Hepatic stellate cell (primary cell): Measurements from ENCODE around the gene KCNQ1.
A peak's percentile ranks its signal among the peaks of the same experiment; 100 is the strongest.
"Not testable (repeated sequence)": the region's sequence is repeated elsewhere in the genome, so short reads cannot be mapped to it uniquely, and the experiment has no call there.

Experiments used
- DNase-seq: peaks from one replicate; pipeline ENCODE4 v3.0.0; 2011; ENCODE audit warnings: low spot score

Gene KCNQ1

DNA sequence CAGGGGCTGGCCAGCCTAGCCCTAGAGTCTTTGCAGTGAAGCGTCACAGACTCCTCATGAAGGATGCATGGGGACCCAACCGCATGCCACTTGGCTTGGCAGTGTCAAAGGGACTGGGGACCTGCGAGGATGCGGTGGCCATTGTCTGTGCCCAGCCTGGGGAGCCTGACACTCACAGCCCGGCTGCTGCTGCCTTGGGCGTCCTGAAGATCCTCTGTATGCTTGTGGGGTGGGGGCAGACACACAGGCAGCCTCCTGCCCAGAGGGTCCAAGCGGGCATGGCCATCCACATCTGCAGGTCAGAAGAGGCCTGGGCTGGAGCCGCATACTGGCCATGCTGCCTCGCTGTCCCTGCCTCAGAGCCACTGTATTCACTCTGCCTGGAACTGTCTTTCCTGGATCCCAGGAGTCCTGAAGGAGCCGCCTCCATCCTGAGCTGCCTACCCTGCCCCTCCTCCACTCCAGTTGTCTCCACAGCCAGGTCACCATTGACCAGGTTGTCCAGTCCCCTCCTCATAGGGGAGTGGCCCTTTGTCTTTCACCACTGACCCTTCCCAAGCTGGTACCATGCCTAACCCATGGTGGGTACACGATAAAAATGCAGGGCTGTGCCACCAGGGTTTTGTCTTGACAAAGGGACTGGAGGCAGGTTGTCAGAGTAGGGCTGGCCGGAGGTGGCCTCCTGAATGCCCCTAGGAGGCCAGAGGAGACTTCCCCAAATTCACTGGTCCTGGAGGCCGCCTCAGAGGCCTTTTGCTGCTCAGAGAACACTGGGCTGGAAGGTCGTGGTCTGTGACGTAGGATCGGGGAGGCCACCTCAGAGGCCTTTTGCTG, 148.0 kb downstream of the KCNQ1 start:
- DNase-seq, result peak; percentile 2

DNA sequence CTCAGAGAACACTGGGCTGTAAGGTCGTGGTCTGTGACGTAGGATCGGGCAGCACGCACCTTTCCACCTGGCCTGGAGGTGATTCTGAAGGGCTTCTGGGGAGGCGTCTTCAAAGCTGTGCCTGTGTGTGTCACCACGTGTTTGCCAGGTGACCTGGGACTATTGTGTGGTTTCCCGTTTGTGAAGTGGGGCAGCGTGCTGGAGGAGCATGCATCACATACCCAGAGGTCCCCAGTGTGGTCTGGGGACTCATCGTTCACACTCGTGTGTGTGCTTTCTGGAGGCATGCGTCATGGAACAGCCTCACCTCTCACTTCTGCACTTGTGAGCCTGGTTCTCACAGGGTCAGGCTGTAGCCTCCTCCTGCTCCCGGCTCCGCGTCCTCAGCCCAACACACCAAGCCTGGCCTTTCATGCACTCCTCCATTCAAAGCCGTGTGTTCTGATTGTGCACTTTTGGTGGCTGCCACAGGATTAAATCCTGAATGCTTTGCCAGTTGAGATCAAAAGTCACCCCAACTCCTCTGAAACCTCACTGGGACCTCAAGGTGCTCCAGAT, 148.7 kb downstream of the KCNQ1 start:
- DNase-seq, result no peak

DNA sequence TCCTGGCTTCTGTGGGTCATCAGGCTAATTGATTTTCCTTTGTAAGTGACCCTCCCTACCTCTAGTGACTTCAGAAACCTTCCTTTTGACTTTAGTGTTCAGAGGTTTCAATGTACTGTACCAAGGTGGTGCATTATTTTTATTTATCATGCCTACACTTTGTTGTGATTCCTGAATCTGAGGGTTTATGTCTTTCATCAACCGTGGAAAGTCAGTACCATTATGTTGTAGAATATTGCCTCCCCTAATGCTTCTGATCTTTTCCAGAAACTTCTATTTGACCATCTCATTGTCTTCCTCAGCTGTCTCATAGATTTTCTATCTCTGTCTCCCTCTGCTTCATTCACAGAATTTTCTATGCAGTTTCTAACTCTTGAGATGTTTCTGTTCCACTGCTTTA, 149.5 kb downstream of the KCNQ1 start:
- DNase-seq, result no peak

DNA sequence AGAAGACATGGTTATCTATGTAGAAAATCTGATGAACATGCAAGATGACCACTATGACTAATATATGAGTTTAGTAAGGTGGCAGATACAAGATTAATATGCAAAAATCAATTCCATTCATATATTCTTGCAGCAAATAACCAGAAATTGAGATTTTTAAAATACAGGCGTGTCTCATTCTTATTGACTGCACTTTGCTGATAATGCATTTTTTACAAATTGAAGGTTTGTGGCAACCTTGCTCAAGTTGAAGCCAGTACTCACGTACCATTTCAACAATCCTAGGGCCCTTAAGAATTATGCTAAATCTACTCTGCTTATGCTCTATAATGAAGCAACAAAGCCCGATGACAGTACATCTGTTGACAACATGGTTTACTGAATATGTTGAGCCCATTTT, 150.4 kb downstream of the KCNQ1 start:
- no peak for DNase-seq

DNA sequence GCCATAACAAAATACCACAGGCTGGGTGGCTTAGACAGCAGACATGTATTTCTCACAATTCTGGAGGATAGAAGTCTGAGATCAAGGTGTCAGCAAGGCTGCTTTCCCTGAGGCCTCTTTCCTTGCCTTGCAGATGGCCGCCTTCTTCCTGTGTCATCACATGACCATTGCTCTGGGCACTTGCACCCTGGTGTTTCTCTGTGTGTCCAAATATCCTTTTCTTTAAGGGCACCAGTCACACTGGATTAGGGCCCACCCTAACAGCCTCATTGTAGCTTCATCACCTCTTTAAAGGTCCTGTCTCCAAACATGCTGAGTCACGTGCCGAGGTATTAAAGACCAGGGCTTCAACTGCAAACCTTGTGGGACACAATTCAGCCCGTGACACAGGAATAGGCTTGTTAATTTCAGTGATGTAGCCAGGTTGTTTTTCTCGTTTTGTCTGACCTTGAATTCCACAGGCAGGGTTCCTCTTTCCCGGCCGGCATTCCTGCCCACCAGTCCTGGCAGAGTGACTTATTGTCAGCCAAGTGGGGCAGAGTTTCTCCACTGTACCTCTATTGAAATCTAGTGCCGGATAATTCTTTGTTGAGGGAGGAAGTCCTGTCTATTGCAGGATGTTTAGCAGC, 154.9 kb downstream of the KCNQ1 start:
- DNase-seq, result no peak

DNA sequence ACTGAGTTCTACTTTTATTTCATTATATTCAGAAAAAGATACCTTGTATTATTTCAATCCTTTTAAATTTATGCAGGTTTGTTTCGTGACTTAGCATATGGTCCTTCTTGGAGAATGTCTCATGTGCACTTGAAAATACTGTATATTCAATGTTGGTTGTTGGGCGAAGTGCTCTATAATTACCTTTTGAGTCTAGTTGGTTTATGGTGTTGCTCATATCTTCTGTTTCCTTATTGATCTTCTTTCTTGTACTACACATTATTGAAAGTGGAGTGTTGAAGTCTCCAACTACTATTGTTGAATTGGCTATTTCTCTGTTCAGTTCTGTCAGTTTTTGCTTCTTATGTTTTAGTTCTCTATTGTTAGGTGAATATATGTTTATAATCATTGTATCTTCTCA, 164.5 kb downstream of the KCNQ1 start:
- DNase-seq, result no peak

DNA sequence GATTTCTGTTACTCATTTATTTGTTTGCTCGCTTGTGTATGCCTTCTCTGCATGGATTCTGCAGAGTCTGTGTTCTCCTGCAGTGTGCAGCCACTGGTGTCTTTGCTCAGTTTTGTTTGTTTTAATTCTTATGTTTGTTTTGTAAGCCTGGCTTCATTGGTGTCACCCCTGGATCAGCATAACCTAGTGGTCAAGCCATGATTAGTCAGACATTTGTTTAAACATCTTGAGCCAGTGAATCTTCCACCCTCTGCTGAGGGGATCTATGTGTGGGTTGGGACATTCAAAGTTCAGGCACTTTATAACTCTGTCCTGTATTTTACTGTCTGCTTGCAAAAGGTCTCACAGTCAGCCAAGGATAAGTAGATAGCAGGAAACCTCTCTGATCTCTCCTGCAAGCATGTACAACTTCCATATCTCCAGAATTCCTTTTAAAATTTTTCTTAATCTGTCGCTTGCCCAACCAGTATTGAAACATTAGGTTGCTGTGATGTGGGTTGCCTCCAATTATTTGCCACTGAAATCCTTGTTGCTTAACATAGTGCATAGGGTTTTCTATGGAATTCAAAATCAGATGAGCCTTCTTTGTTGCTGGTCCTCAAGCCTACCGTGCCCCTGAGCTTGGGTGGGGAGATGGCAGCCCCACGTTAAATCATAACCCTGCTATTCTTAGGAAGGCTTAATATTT, 168.2 kb downstream of the KCNQ1 start:
- DNase-seq, result no peak

DNA sequence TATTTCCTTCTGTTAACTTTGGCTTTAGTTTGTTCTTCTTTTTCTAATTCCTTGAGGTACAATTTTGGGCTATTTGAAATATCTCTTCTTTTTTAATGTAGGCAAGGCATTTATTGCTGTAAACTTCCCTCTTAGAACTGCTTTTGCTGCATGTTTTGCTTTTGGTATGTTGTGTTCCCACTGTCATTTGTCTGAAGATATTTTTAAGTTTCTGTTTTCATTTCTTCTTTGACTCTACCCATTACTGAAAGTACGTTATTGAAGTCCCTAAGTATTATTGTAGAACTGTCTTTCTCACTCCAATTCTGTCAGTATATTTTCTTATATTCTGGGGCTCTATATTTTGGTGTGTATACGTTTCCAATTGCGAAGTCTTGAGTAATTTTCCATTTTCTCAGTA, 177.1 kb downstream of the KCNQ1 start:
- no peak for DNase-seq

DNA sequence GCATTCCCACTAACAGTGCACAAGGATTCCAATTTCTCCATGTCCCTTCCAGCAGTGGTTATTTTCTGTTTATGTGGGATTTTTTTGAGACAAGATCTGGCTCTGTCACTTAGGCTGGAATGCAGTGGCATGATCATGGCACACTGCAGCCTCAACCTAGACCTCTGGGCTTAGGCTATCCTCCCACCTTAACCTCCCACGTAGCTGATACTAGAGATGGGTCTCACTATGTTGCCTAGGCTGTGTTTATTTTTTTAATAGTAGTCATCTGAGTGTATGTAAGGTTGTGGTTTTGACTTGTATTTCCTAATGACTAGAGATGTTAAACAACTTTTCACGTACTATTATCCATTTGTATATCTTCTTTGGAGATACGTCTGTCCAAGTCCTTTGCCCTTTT, 180.4 kb downstream of the KCNQ1 start:
- DNase-seq, result no peak

DNA sequence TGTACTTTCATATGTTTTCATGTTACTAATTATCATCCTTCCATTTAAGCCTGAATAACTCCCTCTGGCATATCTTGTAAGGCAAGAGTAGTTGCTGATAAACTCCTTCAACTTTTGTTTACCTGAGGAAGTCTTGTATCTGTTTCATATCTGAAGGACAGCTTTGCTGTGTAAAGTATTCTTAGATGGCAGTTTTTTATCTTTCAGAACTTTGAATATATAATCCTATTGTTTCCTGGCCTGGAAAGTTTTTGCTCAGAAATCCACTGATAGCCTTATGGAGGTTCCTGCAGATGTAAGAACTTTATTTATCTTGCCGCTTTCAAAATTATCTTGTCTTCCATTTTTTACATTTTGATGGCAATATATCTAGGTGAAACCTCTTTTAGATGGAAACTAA, 185.9 kb downstream of the KCNQ1 start:
- no peak for DNase-seq

DNA sequence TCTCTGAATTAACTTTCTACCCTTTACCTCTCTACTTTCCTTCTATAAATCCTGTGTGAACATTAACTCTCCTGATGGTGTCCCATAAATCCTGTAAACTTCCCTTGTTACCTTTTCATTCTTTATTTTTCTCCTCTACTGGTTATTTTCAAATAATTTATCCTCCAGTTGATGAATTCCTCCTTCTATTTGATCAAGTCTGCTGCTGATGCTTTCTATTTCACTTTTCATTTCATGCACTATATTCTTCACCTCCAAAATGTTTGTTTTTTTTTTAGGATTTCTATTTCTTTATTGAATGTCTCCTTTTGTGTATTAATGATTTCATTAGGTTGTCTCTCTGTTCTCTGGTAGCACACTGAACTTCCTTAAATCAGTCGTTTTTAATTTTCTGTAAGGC, 186.4 kb downstream of the KCNQ1 start:
- no peak for DNase-seq

DNA sequence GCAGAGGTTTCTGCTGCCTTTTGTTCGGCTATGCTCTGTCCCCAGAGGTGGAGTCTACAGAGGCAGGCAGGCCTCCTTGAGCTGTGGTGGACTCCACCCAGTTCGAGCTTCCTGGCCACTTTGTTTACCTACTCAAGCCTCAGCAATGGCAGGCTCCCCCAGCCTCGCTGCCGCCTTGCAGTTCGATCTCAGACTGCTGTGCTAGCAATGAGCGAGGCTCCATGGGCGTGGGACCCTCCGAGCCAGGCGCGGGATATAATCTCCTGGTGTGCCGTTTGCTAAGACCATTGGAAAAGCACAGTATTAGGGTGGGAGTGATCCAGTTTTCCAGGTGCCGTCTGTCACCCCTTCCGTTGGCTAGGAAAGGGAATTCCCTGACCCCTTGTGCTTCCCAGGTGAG, 195.0 kb downstream of the KCNQ1 start:
- not testable (repeated sequence) for DNase-seq

DNA sequence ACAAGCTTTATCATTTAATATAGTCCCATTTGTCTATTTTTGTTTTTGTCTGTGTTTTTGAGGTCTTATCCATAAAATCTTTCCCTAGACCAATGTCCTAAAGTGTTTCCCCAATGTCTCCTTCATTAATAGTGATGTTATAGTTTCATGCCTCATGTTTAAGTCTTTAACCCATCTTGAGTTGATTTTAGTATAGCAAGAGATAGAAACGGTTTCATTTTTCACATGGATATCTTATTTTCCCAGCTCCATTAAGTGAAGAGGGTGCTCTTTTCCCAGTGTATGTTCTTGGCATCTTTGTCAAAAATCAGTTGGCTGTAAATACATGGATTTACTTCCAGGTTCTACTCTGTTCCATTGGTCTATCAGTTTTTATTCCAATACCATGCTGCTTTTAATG, 196.8 kb downstream of the KCNQ1 start:
- DNase-seq, result no peak

DNA sequence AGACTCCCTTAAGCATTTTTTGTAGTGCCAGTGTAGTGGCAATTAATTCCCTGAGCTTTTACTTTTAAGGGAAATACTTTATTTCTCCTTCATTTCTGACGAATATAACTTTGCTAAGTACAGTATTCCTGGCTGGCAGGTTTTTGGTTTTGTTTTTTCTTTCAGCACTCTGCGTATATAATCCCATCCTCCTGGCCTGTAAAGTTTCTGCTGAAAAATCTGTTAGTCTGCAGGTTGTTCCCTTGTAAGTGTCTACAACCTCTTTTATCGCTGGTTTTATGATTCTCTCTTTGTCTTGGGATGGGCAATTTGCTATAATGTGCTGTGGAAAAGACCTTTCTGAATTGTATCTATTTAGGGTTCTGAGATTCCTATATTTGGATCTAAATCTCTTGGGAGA, 198.9 kb downstream of the KCNQ1 start:
- DNase-seq, result no peak

DNA sequence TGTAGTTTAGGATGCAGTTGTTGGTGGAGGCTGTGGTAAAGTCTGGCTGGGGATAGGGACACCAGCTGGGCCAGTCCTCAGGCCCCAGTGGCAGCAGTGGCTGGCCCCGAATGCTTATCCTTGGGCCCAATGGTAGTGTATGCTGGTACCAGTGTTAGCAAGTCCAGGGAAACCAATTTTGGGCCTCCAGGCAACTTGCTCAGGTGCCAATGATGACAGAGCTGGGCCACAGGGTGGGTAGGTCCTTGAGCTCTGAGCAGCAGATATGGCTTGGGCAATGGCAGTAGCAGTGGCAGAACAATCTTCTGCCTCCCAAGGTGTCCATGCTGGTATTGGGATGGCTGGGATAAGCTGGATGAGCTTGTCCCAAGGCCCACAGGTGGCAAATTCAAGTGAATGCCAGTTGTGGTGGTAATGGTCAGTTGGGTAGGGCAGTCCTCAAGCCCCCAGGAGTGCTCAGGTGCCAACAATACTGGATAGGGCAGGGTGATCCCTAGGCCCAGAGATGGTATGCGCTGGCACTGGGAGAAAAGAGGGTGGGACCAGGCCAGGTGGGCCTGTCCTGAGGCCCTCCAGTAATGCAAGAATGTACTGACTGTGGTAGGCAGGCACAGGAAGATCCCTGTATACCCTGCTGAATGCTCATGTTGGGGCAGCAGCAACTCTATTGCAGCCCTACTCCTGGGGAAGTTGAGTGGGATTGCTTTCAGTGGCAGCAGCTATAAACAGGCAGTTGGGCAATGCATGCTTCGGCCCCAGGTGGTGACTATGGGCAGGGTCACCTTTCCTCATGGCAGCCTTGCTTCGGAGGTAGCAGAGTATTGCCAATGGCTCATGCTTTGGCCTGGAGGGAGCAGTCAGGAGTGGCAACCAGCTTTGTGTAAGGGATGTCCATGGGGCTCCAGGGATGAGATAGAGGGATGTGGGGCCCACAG, 200.3 kb downstream of the KCNQ1 start:
- DNase-seq, result no peak

DNA sequence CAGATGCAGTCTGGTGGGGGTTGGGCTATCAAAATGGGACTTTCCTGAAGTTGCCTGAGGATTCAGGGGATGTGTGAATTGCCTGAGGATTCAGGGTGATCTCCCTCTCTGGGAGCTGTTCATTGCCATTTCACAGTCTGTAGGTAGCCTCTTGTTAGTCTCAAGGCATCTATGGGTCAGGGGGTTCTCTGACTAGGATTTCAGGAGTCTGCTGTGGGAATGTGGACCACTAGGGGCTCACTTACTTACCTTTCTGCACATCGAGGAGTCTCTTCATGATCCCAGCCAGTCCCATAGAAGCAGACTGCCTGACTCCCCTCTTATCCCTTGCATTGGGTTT, 200.9 kb downstream of the KCNQ1 start:
- DNase-seq, result no peak

DNA sequence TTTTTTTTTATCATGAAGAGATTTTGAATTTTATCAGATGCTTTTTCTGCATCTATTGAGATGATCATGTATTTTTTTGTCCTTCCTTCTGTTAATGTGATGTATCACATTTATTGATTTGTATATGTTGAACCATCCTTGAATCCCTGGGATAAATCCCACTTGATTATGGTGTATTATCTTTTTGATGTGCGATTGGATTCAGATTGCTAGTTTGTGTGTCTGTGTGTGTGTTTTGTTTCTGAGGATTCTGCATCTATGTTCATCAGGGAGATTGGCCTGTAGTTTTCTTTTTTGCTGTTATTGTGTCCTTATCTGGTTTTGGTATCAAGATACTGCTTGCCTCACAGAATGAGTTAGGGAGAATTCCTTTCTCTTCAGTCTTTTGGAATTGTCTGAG, 202.4 kb downstream of the KCNQ1 start:
- no peak for DNase-seq

DNA sequence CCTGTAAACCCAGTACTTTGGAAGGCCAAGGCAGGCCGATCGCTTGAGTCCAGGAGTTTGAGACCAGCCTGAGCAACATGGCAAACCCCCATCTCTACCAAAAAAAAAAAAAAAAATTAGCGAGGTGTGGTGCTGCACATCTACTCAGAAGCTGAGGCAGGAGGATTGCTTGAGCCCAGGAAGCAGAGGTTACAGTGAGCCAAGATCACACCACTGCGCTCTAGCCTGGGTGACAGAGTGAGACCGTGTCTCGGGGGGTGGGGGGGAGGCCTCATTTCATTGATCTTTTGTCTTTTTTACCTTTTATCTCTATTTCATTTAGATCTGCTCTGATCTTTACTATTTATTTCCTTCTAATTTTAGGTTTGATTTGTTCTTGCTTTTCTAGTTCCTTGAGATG, 203.1 kb downstream of the KCNQ1 start:
- no peak for DNase-seq

DNA sequence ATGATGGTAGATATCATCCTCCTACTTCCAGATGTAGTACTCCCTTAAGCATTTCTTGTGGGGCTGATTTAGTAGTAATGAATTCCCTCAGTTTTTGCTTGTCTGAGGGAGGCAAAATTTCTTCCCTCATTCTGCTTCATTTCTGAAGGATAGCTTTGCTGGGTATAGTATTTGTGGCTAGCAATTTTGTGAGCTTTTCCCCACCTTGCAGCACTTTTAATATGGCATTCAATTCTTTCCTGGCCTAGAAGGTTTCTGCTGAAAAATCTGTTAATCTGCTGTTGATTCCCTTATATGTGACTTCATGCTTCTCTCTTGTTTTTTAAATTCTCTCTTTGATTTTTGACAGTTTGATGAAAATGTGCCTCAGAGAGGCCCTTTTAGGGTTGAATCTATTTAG, 204.6 kb downstream of the KCNQ1 start:
- DNase-seq, result no peak

DNA sequence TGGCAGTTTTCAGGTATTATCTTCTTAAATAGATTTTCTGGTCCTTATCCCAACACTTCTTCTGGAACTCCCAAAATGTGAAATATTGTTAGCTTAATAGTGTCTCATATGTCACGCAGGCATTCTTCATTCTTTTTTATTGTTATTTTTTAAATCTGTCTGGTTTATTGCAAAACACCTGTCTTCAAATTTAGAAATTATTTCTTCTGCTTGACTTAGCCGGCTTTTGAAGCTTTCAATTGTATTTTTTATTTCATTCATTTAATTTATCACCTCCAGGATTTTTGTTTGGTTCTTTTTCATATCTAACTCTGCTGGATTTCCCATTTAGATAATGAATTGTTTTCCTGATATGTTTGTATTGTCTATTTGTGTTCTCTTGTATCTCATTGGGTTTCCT, 205.0 kb downstream of the KCNQ1 start:
- DNase-seq, result no peak

DNA sequence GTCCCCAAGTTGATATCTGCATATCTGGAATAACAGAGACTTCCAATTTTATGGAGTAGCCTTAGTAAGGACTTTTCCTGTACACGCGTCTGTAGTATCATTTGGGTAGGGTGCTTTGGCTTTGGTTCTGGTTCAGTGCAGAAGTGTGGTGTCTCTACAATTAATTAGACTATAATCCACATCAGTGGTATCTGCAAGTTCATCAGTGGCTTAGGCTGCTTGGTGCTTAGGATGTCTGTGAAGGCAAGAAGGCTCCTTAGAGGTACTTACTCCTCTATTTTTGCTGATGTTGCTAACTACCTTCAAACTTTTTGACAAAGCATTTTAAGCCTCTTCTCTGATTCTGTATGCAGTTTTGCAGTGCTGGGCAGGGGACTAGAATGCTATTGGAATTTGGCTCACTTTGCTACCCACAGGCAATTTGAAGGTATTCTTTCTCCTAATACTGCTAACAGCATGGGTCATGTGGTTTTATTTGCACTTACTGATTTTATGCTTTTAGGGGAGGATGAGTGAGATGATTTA, 205.6 kb downstream of the KCNQ1 start:
- no peak for DNase-seq
